Kidney tubule cell (primary cell): ENCODE results near the gene PIM3.
A peak's percentile ranks its signal among the peaks of the same experiment; 100 is the strongest.
"Not testable (repeated sequence)": the region's sequence is repeated elsewhere in the genome, so short reads cannot be mapped to it uniquely, and the experiment has no call there.

ENCODE experiments used
- DNase-seq: peaks from one replicate; pipeline ENCODE4 v3.0.0-alpha.2; 2018; ENCODE audit warnings: low spot score

PIM3 gene

DNA sequence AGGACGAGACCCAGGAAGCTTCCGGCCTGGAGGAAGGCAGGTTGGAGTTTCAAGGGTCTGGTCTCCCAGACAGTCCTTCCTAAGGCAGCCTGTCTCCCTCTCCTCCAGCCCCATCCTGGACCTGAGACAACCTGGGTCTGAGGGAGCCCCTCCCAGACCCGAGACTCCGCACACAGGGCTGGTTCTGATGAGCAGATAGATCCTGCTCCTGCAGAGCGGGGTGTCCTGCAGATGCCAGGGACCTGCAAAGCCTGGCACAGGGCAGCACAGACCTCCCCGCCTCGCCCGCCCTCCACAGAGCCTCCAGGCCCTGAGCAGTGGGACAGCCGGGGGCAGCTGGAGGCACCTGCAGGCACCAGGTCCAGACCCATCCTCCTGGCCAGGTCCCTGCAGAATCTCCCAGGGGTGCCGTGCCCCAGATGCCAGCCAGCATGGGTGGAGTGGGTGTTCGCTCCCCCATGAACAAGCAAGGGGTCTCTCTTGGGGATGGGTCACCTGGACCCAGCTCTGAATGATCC lies 7.8 kb downstream of the PIM3 start:
- no peak for DNase-seq

GRCh38 chr22:49968831-49969661 lies 8.5 kb downstream of the PIM3 start:
- DNase-seq: no peak

DNA sequence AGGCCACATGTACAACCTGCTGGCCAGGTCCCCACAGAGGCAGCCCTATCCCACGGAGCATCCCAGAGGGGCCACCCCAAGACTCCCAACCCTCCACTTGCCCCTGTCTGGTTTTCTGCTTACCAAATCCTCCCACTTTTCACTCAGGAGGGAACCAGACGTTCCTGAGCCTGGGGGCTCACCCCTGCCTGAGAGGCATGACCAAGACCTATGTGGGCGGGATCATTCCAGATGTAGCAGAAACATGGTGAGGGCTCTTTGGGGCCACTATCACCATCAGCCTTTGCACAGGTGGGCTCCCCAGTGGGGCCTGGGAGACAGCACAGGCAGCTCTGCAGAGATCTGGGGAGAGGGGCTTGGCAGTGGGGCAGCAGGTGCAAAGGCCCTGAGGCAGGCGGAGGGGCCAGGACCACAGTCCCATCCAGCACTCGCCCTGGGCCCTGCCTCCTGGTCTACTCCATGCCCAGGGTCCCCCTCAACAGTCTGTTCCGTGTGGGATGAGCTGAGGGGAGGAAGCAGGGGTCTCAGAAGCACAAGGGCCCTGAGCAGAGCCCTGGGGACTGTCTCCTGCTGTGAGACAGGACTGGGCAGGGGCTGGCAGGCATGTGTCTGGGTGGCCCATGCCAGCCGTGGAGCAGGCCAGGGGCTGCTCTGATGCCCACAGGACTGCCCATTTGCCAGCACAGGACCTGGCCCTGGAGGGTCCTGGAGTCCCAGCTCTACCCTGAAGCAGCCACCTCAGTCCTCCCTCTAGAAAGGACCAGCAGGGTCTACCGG lies 9.4 kb downstream of the PIM3 start:
- DNase-seq: no peak

- peak; percentile 98 for DNase-seq
Measured at GRCh38 chr22:49970528-49971231, 10.1 kb downstream of the PIM3 start.

DNA sequence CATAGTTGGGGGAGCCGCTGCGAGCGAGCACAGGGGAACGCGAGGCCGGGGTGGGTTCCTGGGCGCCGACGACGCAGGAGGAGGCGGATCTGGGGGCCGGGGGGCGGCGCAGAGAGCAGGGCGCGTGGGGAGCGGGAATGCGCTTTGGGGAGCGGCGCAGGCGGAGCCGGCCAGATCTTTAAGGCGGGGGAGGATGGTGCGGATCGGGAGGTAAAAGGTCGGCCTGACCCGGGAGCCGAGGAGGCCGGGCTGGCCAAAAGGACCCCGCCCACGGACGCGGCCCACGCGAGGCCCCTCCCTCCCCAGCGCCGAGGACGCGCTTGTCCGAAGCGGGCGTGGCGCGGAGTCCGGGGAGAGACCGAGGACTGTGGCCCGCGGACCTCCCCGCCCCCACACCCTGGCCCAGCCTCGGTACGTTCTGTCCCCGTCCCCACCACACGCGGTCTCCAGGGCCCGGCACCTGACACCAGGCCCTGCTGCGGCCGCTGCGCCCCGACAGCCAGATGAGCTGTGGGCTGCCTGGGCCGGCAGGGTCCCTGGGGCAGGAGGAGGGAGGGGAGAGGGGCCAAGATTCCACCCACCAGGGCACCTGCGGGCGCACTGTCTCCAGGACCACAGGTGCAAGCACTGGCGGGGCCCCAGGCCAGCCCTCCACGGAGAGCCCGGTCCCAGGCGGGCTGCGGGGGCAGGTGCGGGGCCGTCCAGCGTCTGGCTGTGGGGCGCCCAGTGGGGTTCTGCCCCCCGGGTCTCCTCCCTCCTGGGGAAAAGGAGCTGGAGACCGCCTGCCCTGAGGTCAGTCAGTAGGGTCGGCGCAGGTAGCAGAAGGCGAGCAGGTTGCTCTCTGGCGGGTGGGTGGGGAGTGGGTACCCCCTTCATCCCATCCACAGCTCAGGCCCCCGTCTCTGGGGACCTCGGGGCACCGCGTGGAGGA lies 10.9 kb downstream of the PIM3 start:
- peak; percentile 41 for DNase-seq

GRCh38 chr22:49972163-49973017 lies 11.8 kb downstream of the PIM3 start:
- DNase-seq: no peak

DNA sequence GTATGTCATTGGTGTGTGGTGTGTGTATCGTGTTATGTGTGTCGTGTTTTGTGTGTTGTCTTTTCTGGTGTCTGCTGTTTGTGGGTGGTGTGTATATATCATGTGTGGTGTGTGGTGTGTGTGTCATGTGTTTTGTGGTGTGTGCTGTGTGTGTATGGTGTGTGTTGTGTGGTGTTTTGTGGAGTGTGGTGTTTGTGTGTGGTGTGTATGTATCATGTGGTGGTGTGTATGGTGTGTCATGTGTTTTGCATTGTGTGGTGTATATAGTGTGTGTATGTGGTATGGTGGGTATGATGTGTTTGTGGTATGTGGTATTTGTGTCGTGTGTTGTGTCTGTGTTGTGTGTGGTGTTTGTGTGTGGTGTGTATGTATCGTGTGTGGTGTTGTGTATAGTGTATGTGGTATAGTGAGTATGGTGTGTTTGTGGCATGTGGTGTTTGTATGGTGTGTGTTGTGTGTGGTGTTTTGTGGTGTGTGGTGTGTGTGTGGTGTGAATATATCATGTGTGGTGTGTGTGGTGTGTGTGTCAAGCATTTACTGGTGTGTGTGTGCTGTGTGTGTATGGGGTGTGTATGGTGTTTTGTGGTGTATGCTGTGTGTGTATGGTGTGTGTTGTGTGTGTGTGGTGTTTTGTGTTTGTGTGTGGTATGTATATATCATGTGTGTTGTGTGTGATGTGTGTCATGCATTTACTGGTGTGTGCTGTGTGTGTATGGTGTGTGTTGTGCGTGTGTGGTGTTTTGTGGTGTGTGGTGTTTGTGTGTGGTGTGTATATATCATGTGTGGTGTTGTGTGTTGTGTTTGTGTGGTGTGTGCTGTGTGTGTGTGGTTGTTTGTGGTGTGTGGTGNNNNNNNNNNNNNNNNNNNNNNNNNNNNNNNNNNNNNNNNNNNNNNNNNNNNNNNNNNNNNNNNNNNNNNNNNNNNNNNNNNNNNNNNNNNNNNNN lies 12.7 kb downstream of the PIM3 start:
- DNase-seq: no peak

GRCh38 chr22:49975543-49976389 lies 15.2 kb downstream of the PIM3 start:
- DNase-seq: no peak

DNA sequence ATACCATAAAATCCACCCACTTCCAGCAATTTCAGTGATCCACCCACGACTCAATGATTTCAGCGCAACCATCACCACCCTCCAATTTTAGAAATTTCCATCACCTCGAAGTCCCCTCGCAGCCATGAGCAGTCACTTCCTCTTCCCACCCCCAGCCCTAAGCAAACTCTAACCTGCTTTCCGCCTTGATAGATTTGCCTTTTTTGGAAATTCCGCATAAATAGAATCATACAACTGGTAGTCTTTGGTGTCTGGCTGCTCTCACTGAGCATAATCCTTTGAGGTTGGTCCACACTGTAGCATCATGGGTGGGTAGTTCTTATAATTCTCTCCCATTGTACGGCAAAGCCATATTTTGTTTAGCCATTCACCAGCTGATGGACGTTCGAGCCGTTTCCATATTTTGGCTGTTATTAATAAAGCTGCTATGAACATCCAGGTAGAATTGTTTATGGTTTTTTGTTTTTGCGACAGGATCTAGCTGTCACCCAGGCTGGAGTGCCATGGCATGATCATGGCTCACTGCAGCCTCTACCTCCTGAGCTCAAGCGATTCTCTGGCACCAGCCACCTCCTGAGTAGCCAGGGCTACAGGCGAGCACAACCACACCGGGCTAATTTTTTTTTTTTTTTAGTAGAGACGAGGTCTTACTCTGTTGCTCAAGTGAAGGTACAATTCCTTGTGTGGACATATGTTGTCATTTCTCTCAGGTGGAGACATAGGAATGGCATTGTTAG lies 16.0 kb downstream of the PIM3 start:
- DNase-seq: no peak

GRCh38 chr22:49977578-49977977 lies 17.0 kb downstream of the PIM3 start:
- DNase-seq: no peak

GRCh38 chr22:49979587-49980264 lies 19.2 kb downstream of the PIM3 start:
- DNase-seq: peak; percentile 49

GRCh38 chr22:49981799-49982198 lies 21.2 kb downstream of the PIM3 start:
- not testable (repeated sequence) for DNase-seq

DNA sequence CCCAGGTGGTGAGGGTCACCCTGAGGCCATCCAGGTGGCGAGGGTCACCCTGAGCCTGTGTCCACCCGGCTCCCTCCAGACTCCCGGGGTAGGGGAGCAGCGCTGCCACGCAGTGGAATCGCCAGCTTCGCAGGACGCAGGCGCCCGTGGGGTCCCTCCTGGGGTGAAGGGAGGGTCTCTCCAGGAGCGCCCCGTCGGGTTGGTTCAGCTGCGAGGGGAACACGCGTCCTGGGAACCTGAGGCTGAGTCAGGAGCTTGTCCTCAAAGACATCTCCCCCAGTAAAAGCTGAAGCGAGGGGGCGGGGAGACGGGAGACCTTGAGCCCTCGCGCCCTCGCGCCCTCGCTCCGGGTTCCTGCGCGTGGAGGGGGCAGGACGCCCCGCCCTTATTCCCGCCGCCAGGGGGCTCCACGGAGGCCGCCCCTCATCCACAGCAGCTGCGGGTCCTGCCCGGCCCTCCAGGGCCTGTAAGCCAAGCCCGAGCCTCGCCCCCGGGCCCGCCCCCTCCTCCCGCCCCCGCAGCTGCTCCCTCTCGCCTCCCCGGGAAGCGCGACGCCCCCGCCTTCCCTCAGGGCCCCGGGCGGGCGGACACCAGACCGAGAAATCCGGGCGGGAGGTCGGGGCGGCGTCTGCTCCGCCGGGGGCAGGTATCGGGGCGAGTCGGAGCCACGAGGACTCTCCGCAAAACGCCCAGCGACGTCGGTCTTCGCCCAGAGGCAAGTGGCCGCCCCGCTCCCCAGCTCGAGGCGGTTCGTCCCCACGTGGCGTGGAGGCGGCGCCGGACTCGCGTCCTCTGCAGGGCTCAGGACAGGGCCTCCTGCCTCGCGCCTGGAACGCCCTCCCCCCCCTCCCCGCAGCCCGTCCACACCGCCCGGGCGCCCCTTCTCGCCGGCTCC lies 22.8 kb downstream of the PIM3 start:
- DNase-seq: no peak

- DNase-seq: no peak
Measured at GRCh38 chr22:49986325-49986724, 25.8 kb downstream of the PIM3 start.

- not testable (repeated sequence) for DNase-seq
Measured at GRCh38 chr22:49989826-49990225, 29.3 kb downstream of the PIM3 start.

- DNase-seq: no peak
Measured at GRCh38 chr22:49991167-49991566, 30.6 kb downstream of the PIM3 start.
